Measurements from ENCODE around the gene AKIRIN1.
"Not testable (repeated sequence)": the region's sequence is repeated elsewhere in the genome, so short reads cannot be mapped to it uniquely, and the experiment has no call there.

The AKIRIN1 gene

DNA sequence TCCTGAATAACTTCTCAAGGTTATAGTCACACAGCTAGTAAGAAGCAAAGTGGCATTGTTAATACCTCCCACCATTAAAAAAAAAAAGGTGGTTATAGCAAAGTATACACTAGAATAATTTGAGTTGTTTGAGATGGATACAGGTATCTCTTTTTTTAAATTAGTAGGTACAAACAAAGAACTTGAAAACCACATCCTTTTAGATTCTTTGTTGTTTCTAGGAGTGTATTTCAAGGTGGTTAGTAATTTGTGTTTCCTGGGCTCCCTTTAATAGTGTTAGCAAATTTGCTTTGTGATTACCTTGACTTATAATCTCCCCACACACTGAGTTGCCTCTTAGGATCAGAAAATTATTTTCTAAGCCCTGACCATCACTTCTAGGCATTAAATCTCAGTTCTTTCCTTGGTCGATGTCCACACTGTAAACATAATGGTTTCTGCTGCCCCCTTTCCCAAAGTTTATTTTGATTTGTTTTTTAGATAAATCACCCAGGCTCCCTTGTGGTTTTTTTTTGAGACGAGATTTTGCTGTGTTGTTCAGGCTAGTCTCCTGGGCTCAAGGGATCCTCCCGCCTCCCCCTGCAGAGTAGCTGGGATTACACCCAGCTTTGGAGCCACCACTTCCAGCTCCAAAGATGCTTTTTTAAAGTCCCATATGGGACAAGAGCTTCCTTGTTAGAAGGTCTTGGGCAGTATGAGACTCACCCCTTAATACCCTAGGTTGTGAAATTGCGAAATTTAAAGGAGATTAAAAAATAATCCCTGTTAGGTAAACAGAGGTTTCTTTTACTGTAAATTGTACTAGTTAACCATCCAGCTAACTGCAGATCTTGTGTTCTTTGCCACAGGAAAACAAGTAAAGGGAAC is 6.2 kb downstream of the AKIRIN1 start:
- DNase-seq, result no peak

DNA sequence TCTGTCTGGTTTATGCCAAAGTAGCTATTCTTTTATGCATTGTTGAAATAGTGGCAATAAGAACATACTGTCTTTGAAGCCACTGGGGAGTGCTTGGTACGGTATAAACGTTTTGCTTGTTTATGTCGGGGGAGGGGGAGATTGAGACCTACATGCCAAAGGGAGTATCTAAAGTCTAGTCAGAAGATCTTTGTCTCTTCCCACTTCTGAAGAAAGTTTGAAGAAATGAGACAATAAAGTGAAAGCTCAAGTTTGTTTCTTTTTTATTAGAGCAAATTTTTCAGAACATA is 6.8 kb downstream of the AKIRIN1 start:
- no peak for DNase-seq

DNA sequence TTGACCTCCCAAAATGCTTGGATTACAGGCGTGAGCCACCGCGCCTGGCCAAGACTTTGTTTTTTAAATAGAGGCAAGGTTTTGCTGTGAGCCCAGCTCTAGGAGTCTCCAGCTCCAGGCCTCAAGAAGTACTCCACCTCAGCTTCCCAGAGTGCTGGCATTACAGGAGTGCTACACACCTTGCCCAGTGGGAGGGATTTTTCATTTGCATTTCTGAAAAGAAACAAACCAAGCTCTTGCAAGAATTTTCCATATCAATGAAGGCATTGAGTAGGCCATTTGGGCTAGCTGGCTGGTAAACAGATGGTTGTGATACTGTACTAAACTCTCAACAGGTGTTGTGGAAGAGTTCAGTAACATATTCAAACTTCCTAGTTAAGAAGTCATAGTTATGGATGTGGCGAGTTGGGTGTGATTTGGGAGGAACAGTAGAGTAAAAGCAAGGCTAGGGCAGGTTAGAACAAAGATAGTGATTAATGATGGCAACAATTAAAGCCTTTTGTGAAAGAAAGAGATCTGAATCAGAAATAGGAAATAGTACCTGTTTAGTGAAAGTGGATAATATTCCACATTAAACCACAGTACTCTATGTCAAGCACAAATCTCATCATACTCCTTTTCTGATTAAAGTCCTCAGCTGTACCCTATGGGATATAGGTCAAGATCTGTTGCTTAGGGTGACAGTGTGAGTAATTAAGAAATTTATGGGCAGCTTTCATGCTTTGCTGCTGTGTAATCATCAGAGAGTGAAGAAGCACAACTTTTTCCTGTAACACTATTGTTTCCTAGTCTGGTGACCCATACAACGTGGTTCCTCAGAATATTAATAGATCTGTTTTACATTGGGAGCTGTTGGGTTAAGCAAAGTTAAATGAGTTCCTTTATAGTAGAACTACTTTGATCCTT is 10.7 kb downstream of the AKIRIN1 start:
- DNase-seq, result no peak

DNA sequence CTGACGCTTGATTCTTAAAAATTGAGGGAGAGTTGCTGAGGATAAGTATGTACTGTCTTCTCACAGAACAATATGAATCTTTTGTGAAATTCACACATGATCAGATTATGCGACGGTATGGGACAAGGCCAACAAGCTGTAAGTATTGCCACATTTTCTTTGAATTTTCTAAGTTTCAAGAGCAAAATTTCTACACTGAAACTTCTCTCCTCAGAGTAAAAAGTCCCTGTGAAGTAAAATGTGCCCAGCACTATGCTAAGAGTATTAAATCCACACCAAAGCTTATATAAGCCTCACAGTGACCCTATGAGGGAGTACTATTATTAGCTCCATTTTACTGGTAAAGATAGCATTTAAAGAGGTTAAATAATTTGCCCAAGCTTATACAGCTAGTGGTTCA is 12.2 kb downstream of the AKIRIN1 start:
- no peak for DNase-seq

DNA sequence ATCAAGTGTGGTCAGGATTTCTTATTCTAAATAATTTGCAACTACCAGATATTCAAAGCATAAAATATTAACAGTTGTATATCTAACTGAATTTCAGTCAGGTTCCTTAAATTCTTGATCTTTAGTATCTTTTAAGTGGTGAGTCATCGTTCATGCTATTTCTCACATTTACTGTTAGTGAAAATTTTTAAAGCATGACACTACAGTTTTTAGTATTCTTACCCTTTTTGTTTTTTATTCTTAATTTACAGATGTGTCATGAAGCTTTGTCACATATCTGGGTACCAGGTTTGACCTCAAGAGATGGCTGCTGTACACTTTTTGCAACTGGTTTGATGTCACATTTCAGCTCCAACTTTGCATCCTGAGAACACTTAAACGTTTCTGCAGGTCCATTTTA is 12.7 kb downstream of the AKIRIN1 start:
- no peak for DNase-seq

DNA sequence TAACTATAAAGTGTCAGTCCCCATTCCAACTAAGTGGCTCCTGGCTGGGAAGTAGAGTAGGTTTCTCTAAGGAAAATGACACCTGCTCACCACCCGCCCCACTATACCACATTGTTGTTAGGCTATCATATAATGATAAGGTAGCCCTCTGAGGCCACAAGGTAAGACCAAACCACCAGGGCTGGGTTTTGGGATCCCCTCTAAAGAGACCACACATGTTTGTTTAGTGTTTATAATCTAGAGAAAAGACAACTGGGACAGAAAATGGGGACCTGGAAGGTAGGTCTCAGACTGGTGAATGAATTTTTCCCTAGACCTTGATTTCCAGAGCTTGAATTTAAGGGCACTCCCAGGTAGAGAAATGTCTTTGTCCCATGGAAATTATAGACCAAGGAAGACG is 15.2 kb downstream of the AKIRIN1 start:
- no peak for DNase-seq

DNA sequence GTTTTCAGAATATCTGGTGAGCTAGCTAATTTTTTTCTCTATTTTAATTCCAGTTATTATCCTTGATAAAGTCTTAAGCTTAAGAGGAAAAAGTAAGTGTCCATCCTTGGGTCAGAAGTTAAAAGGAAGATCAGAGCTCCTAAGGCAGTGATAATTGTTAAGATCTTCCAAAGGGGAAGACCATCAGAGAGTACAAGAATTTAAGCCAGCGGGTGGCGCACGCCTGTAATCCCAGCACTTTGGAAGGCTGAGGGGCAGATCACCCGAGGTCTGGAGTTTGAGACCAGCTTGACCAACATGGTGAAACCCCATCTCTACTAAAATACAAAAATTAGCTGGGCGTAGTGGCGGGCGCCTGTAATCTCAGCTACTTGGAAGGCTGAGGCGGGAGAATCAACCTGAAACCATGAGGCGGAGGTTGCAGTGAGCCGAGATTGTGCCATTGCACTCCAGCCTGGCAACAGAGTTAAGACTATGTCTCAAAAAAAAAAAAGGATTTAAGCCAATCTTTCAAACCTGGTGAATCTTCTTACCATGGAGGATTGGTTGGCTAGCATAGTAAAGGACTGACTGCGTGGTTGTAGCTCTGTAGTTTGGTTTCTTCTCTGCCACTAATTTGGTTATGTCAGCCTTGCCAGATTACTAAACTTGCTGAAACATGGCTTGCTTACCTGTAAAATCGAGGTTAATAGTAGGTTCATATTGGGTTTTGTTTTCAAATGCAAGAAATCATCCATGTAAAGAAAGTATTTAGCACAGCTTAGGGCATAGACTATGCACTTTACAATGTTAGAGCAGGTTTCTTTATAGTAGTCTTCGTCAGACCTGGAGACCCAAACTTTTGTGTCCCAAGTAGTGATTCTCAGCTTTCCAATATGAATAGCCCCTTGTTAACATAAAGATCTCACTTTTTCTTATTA is 15.9 kb downstream of the AKIRIN1 start:
- DNase-seq, result no peak

DNA sequence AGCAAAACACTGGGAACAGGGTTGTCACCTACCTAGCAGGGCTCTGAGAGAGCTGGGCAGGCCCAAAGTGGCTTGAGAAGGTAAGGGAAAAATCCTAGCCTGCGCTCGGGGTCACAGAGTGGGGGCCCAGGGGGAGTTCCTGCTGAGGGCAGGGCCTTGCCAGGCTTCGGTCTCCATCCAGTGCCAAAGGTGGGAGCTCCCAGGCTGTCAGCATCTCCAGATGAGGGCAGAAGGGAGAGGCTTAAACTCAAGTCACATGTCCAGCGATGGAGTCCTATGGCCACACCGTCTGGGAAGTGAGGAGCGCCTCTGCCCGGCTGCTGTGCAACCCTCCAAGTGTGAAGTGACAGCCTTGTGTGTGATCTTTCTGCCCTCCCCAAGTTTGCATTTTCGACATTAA is 23.9 kb downstream of the AKIRIN1 start:
- not testable (repeated sequence) for DNase-seq

DNA sequence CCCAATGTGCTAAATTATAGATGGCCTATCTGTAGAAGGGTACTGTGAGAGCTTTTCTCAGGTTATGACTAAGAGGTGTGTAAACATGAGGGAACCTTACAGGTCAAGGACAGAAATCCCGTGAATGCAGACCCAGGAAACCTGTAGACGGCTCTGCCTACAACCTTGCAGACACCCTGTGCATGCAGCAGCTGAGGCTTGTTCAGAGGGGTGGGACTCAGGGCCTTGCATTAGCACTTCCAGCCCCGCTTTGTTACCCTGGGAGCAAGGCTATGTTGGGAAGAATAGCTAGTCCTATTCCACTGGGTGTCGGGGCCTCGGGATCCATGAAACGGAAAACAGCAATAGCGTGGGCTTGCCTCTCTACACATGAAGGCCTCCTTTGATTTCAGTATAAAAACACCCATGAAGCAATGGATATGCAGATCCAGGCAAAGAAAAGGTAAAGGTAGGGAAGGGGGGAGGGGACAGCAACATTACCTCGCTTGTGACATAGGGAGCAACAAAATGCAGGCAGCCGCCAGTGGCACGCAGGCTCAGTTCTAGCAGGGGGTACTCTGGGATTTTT is 25.6 kb downstream of the AKIRIN1 start:
- no peak for DNase-seq

DNA sequence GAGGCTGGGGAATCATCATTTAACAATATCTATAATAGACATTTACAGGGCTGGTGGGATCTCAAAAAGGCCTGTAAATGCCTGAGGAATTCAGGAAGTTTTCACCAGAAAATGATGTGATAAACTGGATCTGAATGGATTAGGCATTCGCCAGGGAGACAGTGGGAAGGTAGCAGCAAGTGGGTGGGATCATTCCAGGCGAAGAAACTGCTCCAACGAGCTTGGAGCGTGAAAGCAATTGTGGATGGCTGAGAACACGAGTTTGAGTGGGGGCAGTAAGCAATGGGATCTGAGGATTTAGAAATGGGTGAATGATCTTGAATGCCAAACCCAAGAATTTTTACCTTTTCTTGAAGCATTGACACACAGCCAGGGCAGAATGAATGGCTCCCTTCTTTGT is 26.2 kb downstream of the AKIRIN1 start:
- no peak for DNase-seq

DNA sequence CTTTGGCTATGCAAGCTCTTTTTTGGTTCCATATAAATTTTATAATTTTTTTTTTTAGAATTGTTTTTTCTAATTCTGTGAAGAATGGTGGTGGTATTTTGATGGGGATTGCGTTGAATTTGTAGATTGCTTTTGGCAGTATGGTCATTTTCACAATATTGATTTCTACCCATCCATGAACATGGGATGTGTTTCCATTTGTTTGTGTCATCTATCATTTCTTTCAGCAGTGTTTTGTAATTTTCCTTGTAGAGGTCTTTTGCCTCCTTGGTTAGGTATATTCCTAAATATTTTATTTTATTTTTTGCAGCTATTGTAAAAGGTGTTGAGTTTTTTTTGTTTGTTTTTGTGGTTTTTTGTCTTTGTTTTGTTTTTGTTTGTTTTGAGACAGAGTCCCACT is 29.4 kb downstream of the AKIRIN1 start:
- not testable (repeated sequence) for DNase-seq

DNA sequence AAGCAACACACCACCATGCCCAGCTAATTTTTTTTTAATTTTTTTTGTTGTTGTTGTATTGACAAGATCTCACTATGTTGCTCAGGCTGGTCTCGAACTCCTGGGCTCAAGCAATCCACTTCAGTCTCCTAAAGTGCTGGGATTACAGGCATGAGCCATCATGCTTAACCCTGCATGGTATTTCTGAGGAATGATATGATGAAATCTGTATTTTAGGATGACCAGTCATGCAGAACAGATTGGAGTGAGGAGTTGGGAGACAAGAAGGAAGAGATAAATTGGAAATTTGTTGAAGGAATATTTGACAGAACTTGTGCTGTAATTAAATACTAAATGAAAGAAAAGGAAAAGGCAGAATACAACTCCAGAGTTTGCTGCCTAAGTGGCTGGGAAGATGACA is 30.4 kb downstream of the AKIRIN1 start:
- DNase-seq, result no peak

DNA sequence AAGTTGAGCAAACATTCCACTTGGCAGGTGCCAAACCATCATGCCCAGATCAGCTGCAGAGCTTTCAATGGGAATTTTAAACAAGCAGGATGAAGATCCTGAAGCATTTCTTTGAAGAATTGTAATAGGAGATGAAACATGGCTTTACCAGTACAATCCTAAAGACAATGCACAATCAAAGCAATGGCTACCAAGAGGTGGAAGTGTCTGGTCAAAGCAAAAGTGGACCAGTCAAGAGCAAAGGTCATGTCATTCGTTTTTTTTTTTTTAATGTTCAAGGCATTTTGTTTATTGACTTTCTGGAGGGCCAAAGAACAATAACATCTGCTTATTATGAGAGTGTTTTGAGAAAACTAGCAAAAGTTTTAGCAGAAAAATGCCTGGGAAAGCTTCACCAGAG is 32.1 kb downstream of the AKIRIN1 start:
- no peak for DNase-seq

DNA sequence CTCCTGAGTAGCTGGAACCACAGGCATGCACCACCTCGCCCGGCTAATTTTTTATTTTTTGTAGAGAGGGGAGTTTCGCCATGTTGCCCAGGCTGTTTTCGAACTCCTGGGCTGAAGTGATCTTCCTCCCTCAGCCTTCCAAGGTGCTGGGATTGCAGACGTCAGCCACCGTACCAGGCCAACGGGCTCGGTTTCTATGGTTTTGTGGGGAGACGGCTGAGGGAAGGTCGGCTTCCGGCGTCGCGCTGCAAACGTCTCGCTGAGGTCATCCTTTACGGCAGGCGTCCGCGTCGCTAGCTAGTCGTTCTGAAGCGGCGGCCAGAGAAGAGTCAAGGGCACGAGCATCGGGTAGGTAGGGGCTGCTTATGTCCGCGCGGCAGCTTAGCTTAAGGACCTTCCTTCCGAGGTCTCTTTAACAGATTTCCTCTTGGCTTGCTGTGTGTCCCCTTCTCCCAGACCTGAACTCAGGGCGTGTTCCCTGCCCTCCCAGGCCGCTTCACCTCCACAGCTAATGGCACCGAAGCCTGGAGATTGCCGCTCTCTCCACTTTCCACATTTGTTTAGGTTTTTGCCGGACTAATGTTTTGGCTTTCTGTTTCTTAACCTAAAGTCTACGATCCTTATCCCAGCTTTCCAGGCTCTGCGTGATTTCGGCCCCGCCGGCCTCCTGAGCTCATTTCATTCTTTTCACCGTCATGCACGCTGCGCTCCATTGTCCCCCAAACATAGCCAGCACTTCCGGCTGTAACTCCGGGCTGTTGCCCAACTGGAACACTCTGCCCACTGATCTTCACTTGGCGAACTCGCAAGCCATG is 35.2 kb downstream of the AKIRIN1 start, which contains the start of gene NDUFS5:
NDUFS5 (plus strand) TSS at position 300 of the 815 bp plus-strand sequence. CDS start 2,375 bp downstream, outside the sequence.
- DNase-seq, result peak; percentile 26 to 75

DNA sequence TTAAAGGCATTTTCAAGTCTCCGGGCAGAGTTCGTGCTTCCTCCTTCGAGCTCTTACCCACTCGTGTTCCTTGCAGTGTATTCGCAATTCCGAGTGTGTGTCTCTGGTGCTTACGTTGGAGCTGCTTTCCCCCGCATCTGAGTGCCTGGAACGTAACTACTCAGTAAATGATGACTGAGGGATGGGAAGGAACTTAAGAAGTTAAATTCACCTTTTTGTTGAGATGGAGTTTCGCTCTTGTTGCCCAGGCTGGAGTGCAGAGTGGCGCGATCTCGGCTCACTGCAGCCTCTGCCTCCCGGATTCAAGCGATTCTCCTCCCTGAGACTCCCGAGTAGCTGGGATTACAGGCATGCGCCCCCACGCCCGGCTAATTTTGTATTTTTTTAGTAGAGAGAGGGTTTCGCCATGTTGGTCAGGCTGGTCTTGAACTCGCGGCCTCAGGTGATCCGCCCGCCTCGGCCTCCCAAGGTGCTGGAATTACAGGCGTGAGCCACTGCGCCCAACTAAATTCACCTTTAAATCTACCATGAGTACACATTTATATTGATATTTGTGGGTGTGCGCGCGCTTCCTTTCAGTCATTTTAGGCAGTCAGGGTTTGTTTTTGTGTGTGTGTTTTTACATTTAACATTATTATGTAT is 35.9 kb downstream of the AKIRIN1 start:
- no peak for DNase-seq

DNA sequence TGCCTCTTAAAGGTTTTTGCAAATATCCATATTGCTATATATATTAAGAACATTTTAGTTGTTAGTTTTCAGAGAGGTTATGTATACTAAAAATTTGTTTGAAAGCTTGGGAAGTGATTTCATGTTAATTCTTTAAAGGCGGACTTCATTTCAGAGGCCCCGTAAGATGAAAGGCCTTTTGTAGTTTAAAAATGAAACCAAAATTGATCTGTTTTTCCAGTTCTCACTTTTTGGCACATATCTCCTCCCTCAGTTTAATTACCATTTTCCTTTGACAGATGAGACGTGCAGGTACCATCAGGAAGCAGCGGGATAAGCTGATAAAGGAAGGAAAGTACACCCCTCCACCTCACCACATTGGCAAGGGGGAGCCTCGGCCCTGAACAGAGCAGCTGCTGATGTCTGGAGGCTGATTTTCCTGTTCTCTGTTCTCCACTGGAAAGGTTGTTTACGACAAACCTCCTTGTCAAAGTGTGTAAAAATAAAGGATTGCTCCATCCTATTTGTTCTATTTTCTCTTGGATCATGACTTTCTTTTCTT is 43.1 kb downstream of the AKIRIN1 start:
- DNase-seq, result no peak

DNA sequence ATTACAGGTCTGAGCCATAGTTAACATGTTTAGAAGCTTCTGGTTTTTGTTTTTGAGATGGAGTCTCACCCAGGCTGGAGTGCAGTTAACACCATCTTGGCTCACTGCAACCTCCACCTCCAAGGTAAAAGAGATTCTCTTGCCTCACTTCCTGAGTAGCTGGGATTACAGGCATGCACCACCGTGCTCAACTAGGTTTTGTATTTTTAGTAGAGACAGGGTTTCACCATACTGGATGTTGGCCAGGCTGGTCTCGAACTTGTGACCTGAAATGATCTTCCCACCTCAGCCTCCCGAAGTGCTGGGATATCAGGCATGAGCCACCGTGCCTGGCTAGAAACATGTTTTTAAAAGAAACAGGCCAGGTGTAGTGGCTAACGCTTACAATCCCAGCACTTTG is 45.6 kb downstream of the AKIRIN1 start:
- DNase-seq, result no peak

DNA sequence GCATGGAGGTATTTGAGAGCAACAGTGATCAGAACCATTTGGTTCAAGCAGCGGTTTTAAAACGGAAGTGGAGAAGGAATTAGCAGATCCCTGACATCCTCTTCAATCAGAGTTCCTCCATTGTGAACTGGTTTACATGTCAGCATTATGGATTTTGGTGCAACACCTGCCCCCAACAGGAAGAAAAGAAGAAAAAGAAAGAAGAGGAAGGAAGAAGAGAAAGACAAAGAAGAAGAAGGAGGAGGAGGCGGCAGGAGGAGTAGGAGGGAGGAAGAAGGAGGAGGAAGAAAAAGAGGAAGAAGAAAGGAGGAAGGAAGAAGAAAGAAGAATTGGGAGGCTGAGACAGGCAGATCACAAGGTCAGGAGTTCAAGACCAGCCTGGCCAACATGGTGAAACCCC is 52.4 kb downstream of the AKIRIN1 start:
- DNase-seq, result no peak

DNA sequence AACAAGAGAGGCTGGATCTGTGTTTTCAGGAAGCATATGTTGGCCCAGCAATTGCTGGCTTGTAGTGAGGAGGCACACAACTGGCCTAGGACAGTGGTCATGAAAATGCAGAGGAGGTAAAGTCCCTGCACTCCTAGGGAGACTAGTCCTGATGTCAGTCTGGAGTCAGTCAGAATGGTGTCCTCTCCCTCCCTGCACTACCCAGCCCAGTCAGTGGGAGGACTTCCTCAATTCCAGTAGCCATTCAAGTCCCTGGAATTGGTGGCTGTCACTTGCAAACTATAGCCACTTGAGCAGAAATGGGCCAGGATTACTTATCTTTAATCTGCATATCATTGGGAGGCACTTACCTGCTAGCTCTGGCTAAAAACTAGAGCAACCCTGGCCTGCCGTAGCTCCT is 53.7 kb downstream of the AKIRIN1 start:
- no peak for DNase-seq

DNA sequence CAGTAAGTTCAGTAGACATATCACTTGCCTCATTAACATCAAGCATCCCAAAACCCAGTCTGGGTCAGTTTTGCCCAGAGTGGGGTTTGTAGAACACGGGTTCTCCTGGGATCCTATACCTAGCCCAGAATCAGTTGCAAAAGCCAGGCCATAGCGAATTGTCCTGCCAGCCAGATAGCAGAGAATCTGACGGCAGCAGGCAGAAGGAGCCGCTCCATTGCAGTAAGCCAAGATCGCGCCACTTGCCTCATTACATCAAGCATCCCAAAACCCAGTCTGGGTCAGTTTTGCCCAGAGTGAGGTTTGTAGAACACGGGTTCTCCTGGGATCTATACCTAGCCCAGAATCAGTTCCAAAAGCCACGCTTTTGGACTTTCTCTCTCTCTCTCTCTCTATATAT is 54.2 kb downstream of the AKIRIN1 start:
- no peak for DNase-seq
